ENCODE data around the gene MAGOHB.

The MAGOHB gene

DNA sequence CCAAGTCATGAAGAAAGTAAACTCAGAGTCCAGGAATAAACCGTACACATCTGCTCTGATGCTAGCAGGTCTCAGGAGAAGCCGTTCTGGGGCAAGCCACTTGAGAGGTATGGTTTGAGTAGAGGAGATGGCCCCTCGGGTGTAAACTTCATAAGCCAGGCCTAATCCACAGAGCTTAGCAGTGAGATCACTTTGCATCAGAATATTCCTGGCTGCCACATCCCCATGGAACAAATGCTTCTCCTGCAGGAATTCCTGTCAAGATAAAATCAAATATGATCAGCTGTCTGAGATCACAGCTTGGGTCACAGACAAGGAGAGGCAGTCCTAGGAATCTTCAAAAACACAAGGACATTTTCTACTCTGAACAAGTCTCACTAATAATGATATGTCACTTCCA lies 11.2 kb upstream of the MAGOHB start:
- no peak overlapping the region for H3K4me3 ChIP-seq (ENCODE audit: control insufficient read depth, low read depth, low read length)
- no peak for TF ChIP-seq CTCF (IDR thresholded peaks at IDR 0.05; ENCODE audit: control insufficient read depth, insufficient read depth, low read depth, low read length, missing control alignments)
- no peak for DNase-seq (ENCODE audit: low read depth)

GRCh38 chr12:10623131-10623530 lies 9.7 kb upstream of the MAGOHB start:
- DNase-seq (ENCODE audit: low read depth) = no peak

GRCh38 chr12:10621278-10621677 lies 7.9 kb upstream of the MAGOHB start:
- TF ChIP-seq CTCF (IDR thresholded peaks at IDR 0.05; ENCODE audit: control insufficient read depth, insufficient read depth, low read depth, low read length, missing control alignments) = no peak
- H3K4me3 ChIP-seq (ENCODE audit: control insufficient read depth, low read depth, low read length) = no peak overlapping the region
- DNase-seq (ENCODE audit: low read depth) = no peak

More at GRCh38 chr12:10623131-10623530, 9.7 kb upstream of the MAGOHB start:
- TF ChIP-seq CTCF (IDR thresholded peaks at IDR 0.05; ENCODE audit: control insufficient read depth, insufficient read depth, low read depth, low read length, missing control alignments) = no peak
- no peak overlapping the region for H3K4me3 ChIP-seq (ENCODE audit: control insufficient read depth, low read depth, low read length)

DNA sequence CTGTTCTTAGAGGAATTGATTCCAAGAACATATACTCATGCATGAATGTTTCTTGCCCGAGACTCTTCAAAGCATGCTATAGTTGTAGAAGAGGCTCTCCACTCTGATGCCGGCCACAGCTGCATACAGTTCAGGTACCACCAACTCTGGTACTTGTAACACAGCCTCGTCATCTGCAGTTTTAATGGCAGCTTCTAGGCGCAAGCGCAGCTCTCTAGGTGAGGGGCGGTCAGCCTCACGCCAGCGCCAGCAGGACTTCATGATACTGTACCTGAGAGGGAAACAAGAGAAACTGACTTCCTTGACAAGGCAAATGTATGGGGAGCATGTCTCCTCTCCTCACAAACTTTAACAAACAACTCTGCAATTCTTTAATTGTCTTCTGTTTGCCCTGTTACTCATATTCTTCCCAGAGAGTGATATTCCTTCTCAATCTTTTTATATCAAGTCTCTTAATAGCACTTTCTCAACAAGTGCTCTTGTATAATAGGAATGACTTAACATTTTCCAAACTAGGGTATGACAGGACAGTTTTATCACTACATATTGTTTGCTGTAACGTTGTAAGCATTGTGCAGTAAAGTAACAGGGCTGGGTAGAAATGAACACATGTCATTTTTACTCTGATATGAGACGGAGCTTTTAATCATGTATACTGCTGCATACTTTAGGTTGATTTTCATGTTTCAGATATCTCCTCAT lies 6.8 kb upstream of the MAGOHB start:
- no peak overlapping the region for H3K4me3 ChIP-seq (ENCODE audit: control insufficient read depth, low read depth, low read length)
- DNase-seq (ENCODE audit: low read depth) = no peak
- TF ChIP-seq CTCF (IDR thresholded peaks at IDR 0.05; ENCODE audit: control insufficient read depth, insufficient read depth, low read depth, low read length, missing control alignments) = no peak

DNA sequence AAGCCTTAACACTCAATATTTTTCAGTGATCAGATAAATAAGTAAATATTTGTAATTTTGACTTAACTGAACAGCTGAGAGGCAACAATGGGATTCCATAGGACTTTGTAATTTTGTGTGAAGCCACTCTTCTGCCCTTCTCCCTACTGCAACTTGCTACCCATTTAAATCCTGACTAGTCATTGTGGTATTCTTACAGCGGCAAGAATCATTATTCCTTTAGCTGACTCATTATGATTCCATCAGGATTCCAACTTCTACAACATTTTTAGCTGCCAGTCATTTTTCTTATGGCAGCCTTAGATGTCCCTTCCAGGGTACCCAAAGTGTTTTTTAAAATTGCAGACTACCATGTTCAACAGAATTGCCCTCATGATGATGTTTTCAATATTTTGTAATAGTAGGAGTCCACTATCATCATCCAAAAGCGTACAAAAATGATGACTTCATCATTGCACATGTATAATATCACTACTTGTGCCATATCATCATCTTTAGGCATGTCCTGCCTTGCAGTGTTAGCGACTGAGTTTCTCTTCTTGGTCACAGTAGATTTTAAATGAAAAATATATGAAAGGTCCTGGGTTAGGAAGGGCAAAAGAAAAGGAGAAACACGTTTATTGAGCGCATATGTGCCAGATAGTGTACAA lies 5.1 kb upstream of the MAGOHB start:
- TF ChIP-seq CTCF (IDR thresholded peaks at IDR 0.05; ENCODE audit: control insufficient read depth, insufficient read depth, low read depth, low read length, missing control alignments) = no peak
- peak; percentile 58 for DNase-seq (ENCODE audit: low read depth)
- no peak overlapping the region for H3K4me3 ChIP-seq (ENCODE audit: control insufficient read depth, low read depth, low read length)

DNA sequence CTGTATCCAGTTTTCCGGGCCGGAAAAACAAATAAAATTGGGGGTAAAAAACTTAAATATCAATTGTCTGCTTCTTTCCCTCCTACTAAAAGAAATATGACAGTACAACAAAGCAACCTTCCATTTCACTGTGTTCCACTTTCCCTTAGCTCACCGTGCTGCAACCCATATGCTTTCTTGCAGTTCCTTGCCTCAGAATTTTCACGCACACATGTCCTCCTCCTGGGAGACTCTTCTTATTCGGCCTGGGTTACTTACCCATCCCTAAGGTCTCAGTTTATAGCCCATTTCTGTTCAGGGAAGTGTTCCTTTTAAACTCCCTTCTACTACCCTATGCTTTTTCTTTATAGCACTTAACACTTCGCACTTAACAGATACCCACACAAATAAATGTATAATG lies 4.5 kb upstream of the MAGOHB start:
- no peak for DNase-seq (ENCODE audit: low read depth)
- TF ChIP-seq CTCF (IDR thresholded peaks at IDR 0.05; ENCODE audit: control insufficient read depth, insufficient read depth, low read depth, low read length, missing control alignments) = no peak
- no peak overlapping the region for H3K4me3 ChIP-seq (ENCODE audit: control insufficient read depth, low read depth, low read length)

Data from AG09309 (cell line).